Mammary epithelial cell (primary cell): ENCODE measurements around the gene TIGD3.

Experiments
- CTCF ChIP-seq, 2 donors: IDR thresholded peaks in 1 of 2; conservative IDR thresholded peaks in 1 of 2; 2 replicates each; pipeline ENCODE4 v1.5.1; 2011 to 2012; ENCODE audit warnings: inconsistent platforms in 2 of 2, low read length in 2 of 2, mild to moderate bottlenecking in 2 of 2, control low read depth in 1 of 2, low read depth in 1 of 2; ENCODE audit not compliant: insufficient read depth in 1 of 2; ENCODE audit errors: extremely low read depth in 1 of 2
- EZH2 ChIP-seq: IDR thresholded peaks from 2 replicates; pipeline ENCODE4 v1.6.1; 2012; ENCODE audit warnings: low read length, inconsistent platforms, borderline replicate concordance

GRCh38 chr11:65384301-65384889 is 29.8 kb downstream of the TIGD3 start:
- TF ChIP-seq CTCF (conservative IDR thresholded peaks at IDR 0.05 in 1 of 2, IDR thresholded peaks at IDR 0.05 in 1 of 2; ENCODE audit: extremely low read depth in 1 of 2, insufficient read depth in 1 of 2, low read depth in 1 of 2, low read length in 2 of 2) (no peak), EZH2 (no peak)
